ENCODE data around the gene AIM2. TPM values are rescaled to one million over a fixed set of nuclear protein-coding genes. Genes with fewer than 3 reads are reported as not detected.

AIM2 gene
- total RNA-seq, 1 donor from 2014 or later = 2.4 TPM

GRCh38 chr1:159025043-159025442, 51.5 kb downstream of the AIM2 start:
- Histone ChIP-seq H3K9me3 (no peaks in the 10 kb centered on the region), H3K4me1 (peaks cover 30% of the 10 kb centered on the region), H3K27ac (no peak overlapping the region), H3K36me3 (peaks cover 69% of the 10 kb centered on the region), H3K4me3 (no peak overlapping the region), H3K27me3 (ENCODE audit: low read depth) (no peaks in the 10 kb centered on the region)
- ATAC-seq = no peak
- no peak for TF ChIP-seq CTCF (IDR thresholded peaks at IDR 0.05)
- intact Hi-C loops (cut with DNase I) = no loop called here
- DNase-seq = no peak

GRCh38 chr1:159023723-159024122, 52.8 kb downstream of the AIM2 start:
- no peak for TF ChIP-seq CTCF (IDR thresholded peaks at IDR 0.05)
- Histone ChIP-seq H3K36me3 (peaks cover 71% of the 10 kb centered on the region), H3K27ac (no peak overlapping the region), H3K9me3 (no peaks in the 10 kb centered on the region), H3K4me3 (no peak overlapping the region), H3K27me3 (ENCODE audit: low read depth) (no peaks in the 10 kb centered on the region), H3K4me1 (peaks cover 29% of the 10 kb centered on the region)
- intact Hi-C loops (cut with DNase I) = no loop called here
- ATAC-seq = no peak
- DNase-seq = no peak

- peak; percentile 70 for DNase-seq
- peak; percentile 93 to 98 for ATAC-seq
- H3K4me3 ChIP-seq = peak overlapping the region; percentile 19
- H3K27ac ChIP-seq = peak overlapping the region; percentile 31
- H3K27me3 ChIP-seq (ENCODE audit: low read depth) = no peaks in the 10 kb centered on the region
- H3K4me1 ChIP-seq = peaks cover 59% of the 10 kb centered on the region
- peaks cover 60% of the 10 kb centered on the region for H3K36me3 ChIP-seq
- H3K9me3 ChIP-seq = no peaks in the 10 kb centered on the region
- intact Hi-C loops (cut with DNase I) = no loop called here
- TF ChIP-seq CTCF (IDR thresholded peaks at IDR 0.05) = no peak
These were observed 61.1 kb downstream of the AIM2 start for GRCh38 chr1:159015440-159015909.

- intact Hi-C loops (cut with DNase I) = no loop called here
- ATAC-seq = no peak
- Histone ChIP-seq H3K9me3 (no peaks in the 10 kb centered on the region), H3K36me3 (peaks cover 53% of the 10 kb centered on the region), H3K4me3 (peak overlapping the region; percentile 19), H3K27ac (peak overlapping the region; percentile 31), H3K27me3 (ENCODE audit: low read depth) (no peaks in the 10 kb centered on the region), H3K4me1 (peaks cover 56% of the 10 kb centered on the region)
- TF ChIP-seq CTCF (IDR thresholded peaks at IDR 0.05) = no peak
- DNase-seq = no peak
These were observed 61.7 kb downstream of the AIM2 start for GRCh38 chr1:159014851-159015250.

- Histone ChIP-seq H3K4me3 (peak overlapping the region; percentile 69), H3K9me3 (no peaks in the 10 kb centered on the region), H3K27ac (peak overlapping the region; percentile 80), H3K4me1 (peaks cover 56% of the 10 kb centered on the region), H3K27me3 (ENCODE audit: low read depth) (no peaks in the 10 kb centered on the region), H3K36me3 (peaks cover 46% of the 10 kb centered on the region)
- DNase-seq = no peak
- intact Hi-C loops (cut with DNase I) = no loop called here
- TF ChIP-seq CTCF (IDR thresholded peaks at IDR 0.05) = no peak
- no peak for ATAC-seq
These were observed 62.5 kb downstream of the AIM2 start for GRCh38 chr1:159014003-159014571.

Data from lower lobe of right lung (tissue), 2 donors.